NCI-H526 (cell line): ENCODE data around the gene TRAF5.
"Not testable (repeated sequence)": the region's sequence is repeated elsewhere in the genome, so short reads cannot be mapped to it uniquely, and the experiment has no call there.

Source experiments
- DNase-seq, 2 experiments: peaks; one replicate each; lab custom pipeline; 2025; lab: John Stamatoyannopoulos, UW

The TRAF5 gene, protein sequence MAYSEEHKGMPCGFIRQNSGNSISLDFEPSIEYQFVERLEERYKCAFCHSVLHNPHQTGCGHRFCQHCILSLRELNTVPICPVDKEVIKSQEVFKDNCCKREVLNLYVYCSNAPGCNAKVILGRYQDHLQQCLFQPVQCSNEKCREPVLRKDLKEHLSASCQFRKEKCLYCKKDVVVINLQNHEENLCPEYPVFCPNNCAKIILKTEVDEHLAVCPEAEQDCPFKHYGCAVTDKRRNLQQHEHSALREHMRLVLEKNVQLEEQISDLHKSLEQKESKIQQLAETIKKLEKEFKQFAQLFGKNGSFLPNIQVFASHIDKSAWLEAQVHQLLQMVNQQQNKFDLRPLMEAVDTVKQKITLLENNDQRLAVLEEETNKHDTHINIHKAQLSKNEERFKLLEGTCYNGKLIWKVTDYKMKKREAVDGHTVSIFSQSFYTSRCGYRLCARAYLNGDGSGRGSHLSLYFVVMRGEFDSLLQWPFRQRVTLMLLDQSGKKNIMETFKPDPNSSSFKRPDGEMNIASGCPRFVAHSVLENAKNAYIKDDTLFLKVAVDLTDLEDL

DNA sequence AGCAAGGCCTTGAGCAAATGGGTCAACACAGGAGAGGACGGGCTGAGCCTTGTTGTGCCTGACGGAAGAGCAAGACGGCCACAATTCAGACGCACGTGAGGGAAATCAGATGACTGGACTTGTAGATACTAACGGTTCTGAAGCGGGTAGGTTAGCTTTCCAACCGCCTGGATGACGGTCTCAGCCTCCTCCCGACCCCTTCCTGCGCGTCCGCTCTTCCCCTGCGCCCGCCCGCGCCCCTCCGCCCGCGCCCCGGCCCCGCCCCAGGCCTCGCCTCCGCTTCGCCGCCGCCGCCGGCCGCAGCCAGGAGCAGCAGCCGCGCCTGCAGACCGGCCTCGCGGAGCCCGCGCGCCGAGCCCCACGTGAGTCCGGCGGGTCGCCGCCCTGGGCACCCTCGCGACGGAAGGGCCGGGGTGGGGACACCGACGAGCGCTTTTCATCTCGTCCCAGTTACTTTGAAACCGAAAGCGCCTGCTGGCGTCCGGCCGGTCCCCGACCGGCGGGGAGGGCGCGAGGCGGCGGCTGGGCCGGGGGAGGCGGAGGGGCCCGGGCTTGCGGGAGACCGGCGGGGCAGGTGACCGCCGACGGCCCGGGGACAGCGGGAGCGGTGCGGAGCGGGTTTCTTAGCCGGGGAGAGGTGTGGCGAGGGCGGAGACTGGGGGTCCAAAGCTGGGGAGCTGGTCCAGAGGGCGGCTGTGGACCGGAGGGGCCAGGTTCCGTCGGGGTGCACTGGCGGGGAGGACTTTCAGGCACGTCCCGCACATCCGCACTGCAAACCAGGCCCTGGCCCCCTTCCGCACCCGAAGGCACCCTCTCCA is at the start of gene TRAF5:
Gene TRAF5, plus strand, starts transcription at position 306 of the 818 bp plus-strand sequence. CDS start 26,407 bp downstream, outside the sequence.
- DNase-seq, result peak in 1 of 2 experiments; percentile 65

DNA sequence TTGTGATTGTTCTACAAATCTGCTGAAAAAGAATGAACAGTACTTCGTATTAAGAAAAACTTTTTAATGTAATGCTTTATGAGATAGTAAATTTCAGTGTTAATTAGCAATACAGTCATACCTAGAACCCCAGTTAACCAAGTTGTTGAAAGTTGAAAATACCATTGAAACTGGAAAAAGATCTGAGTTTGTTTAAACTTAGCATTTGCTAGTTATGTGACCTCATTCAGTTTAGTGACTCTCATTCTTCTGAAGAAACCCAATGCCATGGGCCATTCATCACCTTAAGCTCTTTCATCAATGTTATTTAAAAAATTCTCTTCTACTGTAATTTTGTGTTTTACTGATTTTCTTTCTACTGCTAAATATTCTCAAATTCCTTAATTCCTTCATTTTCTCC is 47.3 kb upstream of the TRAF5 start:
- no peak for DNase-seq

DNA sequence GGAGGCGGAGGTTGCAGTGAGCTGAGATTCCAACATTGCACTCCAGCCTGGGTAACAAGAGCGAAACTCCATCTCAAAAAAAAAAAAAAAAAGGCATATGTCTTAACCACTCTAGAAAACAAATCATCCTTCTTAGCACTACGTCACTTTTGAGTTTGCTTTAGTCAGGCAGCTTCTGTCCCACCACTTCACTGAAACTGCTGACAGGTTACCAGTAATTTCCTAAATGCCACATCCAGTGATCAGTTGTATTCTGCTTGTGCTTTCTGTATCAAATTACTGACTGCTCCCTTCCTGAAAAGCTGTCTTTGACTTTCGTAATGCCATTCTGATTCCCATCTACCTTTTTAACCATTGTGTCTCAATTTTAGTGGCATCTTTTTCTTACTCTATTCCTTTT is 45.7 kb upstream of the TRAF5 start:
- DNase-seq, result no peak

DNA sequence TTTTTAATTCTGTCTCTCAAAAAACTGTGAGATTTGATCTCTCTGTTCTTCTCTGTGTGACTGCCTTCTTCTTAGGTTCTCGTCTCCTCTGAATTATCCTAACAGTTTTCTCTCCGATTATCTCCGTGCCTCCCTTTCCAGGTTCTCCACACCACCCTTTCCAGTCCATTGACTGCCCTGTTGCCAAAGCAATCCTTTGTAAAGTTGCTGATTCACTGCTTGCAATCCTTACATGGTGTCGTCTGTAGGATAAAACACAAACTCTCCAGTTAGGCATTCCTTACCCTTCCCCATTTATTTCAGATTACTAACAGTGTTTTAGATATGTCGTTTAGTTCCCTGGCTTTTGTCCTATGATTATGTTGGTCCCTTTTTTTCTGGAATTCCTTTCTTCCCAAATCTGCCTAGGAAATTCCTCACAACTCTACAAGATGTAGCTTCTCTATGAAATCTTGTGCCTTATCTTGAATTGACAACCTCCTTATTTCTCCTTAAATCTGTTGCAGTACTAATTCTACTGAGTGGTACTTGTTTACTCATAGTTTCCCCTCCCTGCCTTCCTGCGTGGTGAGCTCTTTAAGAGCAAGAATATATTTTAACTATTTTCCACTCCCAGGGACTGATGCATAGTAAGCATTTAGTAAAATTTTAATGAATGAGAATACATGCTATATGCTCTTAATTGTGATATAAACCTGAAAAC is 45.2 kb upstream of the TRAF5 start:
- no peak for DNase-seq

DNA sequence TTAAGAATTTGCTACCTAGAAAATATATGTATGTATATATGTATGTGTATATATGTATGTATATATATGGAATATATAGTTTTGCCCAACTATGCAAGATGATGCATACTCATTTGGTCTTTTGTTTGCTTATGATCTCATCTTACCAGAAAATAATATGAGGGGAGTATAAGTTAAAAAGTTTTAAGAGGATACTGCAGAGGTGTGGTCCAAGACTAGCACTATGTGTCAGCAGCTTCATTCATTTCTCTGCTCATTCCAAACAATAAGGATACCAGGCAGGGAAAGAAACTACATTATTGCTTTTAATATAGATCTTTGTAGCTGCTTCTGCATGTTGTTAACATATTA is 44.6 kb upstream of the TRAF5 start:
- no peak for DNase-seq

DNA sequence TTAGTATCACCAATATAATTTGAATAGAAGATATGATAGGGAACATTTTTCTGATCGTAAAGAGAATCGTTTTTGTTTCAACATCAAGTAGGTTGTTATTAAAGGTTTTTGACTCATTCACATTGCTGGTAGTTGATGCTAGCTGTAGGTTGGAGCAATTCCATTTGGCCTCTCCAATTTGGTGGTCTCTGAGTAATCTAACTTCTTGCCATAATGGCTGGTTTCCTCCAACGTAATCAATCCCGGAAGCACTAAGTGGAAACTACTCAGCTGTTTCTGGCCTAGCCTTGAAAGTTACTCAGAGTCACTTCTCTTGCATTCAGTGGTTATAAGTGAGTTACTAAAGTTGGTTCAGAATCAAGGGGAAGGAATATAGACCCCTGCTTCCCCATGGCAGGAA is 41.4 kb upstream of the TRAF5 start:
- no peak for DNase-seq

DNA sequence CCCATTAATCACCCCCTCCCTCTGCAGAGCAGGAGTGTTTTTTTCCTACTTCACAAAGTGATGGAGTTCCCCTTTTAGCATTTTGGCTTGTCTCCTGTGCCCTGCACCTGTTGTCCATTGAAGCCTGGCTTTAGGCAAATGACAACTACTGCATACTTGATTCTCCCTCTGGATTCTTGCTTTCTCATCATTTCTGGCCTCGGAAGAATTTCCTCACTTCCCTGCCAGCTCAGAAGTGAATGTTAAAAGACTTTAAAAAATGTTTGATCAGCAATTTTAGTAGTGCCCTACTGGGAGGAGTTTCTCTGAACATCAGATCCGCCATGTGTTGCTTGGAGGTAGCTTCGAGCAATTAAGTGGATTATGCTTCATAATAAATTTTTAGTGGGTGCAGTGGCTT is 39.4 kb upstream of the TRAF5 start:
- DNase-seq, result no peak

DNA sequence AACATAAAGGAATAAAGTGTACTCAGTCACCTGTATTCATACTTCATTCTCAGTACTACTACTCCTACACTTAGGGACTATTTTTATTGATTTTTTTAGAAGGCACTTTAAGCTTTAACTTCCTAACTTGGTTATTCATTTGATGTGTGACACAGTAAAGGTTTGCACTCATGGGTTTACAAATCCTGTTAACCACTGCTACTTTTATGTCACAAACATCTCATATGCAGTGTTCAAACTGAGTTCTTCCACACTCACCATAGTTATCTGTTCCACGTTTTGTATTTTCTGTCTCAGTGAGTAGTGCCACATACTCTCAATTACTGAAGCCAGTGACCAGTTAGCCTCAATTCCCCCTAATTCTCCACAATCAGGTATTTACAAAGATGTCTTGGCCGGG is 34.2 kb upstream of the TRAF5 start:
- DNase-seq, result no peak

DNA sequence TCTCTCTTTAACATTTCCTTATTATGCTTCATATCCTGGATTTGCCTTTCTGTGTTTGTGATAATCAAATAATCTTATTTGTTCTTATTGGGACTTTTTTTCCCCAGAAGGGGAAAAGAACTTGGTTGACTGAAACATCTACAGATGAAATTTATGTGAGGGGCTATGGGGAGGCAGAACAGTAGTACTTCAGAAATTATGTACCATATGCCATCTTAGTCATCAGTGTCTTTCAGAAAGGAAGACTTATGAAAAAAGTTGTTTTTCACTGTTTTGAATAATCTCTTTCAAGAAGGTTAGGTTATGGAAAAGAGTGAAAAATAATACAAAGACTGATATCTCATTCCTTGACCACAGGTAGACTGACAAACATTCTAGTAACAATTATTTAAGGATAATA is 30.2 kb upstream of the TRAF5 start:
- no peak for DNase-seq

DNA sequence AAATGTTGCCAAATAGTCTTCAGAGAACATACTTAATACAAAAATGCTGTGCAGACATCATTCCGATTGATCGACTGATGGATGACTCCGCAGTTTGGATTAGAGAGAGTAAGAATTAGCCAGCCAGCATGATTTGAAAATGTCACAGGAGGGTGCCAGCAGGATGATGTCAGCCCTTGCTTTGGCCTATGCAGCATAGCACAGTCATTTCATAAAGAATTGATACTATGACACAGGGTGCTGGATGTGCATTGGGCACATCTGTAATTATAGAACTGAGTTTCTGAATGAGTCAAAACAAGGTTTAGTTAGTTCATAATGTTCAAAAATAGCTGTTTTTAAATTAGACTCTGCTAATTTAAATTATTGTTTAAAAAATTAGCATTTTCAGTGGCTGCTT is 21.6 kb upstream of the TRAF5 start:
- DNase-seq, result no peak

DNA sequence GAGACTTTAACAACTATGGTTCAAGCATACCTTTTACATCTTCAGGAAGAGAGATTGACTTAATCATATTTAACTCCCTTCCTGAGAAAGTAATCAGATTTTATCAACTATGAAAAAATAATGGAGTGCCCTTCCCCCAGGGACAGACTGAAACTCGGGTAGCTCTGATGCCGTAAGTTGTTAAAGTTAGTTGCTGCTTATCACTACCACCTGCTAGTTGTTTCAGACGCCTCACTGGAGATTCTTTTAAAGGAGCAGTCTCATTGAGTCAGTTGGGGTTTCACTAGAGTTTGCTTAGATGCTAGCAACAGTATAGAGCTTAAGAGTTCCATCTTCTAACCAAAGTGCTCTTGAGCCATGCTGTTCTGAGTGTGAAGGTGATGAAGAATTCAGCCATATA is 17.0 kb upstream of the TRAF5 start:
- no peak for DNase-seq

DNA sequence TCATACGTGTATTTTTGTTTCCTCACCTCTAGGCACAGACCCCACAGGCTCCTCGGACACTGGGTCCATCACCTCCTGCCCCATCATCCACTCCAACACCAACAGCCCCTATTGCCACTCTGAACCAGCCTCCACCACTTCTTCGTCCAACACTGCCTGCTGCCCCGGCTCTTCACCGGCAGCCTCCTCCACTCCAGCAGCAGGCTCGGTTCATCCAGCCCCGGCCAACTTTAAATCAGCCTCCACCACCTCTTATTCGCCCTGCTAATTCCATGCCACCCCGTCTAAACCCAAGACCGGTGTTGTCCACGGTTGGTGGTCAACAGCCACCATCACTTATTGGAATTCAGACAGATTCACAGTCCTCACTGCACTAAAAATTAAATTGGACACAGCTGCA is 13.2 kb upstream of the TRAF5 start:
- no peak for DNase-seq

DNA sequence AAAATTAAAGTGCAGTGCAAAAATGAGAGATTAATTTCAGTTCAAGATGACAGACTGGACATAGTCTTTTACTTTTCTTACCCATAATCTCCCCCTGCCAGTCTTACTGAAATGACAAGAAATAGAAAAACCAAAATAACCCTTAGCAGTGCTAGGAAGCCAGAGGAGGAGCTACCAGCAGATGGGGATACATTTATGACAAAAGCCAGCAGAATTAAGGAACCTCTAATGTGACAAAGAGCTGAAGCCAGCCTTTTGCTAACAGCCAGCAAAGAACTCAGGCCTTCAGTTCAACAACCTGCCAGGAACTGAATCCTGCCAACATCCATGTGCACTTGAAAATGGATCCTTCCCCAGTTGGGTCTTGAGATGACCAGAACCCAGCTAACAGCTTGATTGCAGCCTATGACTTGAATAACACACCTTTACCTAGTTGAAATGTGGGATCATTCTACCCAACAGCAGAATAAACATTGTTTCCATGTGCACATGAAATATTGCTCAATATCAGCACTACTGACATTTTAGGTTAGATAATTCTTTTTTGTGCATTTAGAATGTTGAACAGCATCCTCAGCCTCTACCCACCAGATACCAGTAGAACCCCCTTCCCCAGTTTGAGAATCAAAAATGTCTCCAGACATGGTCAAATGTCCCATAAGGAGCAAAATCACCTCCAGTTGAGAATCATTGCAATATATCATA is 7.9 kb upstream of the TRAF5 start:
- DNase-seq, result no peak

DNA sequence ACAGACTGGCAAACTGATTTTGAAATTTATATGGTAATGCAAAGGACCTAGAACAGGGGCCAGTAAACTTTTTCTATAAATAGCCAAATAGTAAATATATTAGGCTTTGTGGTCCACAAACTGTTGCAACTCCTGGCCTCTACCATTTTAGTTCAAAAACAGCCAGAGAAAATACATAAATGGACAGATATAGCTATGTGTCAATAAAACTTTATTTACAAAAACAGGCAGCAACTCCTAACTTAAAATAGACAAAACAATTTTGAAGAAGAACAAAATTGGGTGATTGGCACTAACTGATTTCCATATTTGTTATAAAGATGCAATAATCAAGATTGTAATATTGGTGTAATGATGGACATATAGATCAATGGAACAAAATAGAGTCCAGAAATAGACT is 6.7 kb upstream of the TRAF5 start:
- DNase-seq, result no peak

DNA sequence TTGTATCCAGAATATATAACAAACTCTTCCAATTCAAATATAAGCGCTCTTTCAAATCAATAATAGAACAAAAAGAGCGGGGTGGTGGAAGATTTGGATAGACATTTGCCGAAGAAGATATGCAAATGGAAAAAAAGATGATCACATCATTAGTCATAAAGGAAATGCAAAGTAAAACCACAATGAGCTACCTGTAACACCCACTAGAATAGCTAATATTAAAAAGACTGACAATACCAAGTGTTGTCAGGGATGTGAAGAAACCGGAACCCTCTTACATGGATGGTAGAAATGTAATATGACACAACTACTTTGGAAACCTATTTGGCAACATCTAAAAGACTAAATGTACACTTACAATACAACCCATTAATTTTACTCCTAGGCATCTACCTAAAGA is 5.7 kb upstream of the TRAF5 start:
- peak; percentile 48 to 60 for DNase-seq

DNA sequence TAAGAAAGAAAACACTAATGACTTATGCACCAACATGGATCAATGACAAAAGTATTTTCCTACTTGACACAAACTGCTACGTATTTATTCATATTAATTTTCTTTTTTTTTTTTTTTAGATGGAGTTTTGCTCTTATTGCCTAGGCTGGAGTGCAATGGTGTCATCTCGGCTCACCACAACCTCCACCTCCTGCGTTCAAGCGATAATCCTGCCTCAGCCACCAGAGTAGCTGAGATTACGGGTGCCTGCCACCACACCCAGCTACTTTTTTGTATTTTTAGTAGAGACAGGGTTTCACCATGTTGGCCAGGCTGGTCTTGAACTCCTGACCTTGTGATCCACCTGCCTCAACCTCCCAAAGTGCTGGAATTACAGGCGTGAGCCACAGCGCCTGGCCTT is 5.0 kb upstream of the TRAF5 start:
- not testable (repeated sequence) for DNase-seq

DNA sequence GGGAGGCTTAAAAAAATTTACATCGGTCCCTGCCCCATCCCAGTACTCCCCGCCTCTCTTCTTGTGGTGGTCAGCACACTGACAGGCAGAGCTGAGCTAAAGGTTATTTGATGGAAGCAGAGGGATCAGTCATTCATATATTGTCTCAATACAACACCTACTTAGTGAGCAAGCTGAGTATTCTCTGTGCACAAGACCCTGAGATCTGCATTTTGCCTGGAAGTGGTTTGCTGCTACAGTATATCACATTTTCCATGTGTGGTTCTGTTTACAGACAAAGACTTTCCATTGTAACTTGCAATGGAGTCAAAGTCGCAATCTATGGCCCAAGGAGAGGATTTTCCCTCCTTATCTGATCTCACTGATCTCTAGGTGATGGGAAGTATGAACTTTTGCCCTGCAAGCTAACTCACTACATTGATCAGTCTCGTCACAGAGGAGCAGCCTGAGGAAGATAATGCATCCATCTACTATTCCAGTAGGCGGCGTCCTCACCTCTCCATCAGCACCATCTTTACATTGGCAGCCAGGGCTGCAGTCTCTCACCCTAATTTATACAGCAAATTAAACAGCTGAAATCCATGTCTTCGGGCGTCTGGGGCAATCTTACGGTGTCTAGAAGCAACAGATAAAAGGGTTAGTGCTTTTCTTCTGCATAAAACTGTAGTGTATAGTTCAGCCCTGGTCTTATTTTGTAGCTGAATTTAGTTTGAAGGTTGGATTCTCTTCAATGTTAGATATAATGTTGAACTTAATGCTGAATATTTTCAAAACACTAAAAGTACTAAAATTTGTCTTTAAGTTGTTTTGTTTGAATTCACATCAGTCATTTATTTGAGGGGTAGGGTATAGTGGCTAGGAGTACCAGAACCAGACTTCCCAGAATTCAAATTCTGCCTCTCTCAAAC is 3.2 kb upstream of the TRAF5 start:
- DNase-seq, result peak; percentile 8 to 80

DNA sequence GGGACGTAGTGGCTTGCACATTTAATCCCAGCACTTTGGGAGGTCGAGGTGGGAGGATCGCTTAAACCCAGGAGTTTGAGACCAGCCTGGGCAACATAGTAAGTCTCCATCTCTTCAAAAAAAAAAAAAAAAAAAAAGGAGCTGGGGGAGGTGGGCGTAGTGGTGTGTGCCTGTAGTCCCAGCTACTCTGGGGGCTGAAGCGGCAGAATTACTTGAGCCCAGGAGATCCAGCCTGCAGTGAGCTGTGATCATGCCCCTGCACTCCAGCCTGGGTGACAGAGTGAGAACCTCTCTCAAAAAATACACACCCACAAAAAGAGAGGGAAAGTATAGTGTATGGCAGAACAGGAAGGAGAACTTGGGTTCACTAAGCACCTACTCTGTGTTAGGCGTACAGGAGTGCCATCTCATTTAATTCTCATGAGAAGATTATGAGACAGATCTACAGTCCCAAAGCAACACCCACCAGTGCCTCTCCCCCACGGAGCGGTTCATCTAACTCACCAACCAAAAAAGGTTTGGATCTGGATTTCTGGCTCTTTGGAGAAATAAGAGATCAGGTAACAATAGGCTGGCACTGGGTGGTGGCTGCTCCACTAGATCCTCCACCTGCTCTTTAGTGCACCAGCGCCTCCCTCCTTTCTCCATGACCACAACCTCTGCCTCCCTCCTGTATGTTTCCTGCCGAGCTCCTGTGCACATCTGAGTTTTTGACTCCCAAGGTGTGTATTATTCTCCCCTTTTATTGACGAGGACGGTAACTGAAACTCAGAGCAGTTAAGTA is 1.4 kb upstream of the TRAF5 start:
- DNase-seq, result peak in 1 of 2 experiments; percentile 20

DNA sequence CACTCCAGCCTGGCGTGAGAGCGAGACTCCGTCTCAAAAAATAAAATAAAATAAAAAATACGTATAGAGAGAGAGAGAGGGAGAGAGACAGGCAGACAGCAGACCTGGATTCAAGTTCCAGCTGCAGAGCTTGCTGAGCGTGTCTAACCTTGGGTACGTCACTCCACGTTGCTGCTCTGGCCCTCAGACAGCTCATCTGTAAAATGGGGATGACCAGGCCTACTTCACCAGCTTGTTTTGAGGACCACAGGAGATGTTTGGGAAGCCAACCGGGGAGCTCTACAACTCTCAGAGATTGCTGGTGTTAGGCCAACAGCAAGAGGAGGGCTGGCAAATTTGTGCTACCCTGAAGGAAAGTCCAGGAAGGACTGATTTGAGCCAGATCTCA is 499 bp upstream of the TRAF5 start:
- DNase-seq, result no peak

DNA sequence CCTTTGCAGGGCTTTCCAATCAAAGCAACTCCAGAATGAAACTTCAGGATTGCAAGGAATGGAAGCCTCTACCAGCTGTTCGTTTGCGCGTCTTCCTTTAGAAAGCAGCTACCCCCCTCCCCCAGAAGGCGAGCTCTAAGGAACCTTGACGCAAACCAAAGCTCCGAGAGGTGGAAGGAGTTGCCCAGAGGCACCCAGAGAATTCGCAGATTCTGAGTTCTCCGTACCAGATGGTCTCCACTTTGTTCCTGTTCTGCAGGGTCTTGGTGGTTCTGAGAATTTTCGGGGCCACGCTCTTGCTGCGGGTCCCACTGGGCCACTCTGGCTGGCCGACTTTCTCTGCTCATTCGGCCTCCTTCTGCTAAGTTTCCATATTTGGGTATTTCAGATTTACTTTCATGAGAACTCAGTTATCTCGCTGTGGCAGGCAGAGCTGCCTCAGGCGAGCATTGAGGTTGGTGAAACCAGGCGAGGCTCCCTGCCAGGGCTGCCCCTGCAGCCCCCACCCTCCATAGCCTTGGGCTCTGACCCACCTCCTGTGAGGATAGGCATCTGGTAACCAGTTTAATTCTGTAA is 801 bp downstream of the TRAF5 start:
- DNase-seq, result peak in 1 of 2 experiments; percentile 23
